ENCODE data around the gene ARSI. TPM values are rescaled to one million over a fixed set of nuclear protein-coding genes. Genes with fewer than 3 reads are reported as not detected.
A peak's percentile ranks its signal among the peaks of the same experiment; 100 is the strongest.

ARSI gene
- total and polyA plus RNA-seq, 2 donors (not counting 1 experiment from before 2014, with no cell fraction given) = 5.9 to 12.5 TPM

GRCh38 chr5:150304481-150305081, 1.9 kb upstream of the ARSI start:
- Histone ChIP-seq H3K9ac (ENCODE audit: insufficient read depth, low read length) (no peak overlapping the region), H3K27ac (ENCODE audit: insufficient read depth, low read length) (peak overlapping the region; percentile 52), H3K4me3 (replicated peaks in 1 of 4; ENCODE audit: control extremely low read depth in 1 of 4, insufficient read depth in 1 of 4, low read depth in 3 of 4, low read length in 4 of 4) (no peak overlapping the region), H3K27me3 (ENCODE audit: control insufficient read depth, insufficient read depth, low read length) (no peaks in the 10 kb centered on the region), H3K36me3 (ENCODE audit: control insufficient read depth, insufficient read depth, low read length) (no peaks in the 10 kb centered on the region), H3K4me1 (ENCODE audit: control insufficient read depth, extremely low read depth, insufficient read depth, low read length) (peaks cover 34% of the 10 kb centered on the region), H2AFZ (ENCODE audit: low read length) (no peak overlapping the region), H3K9me3 (ENCODE audit: control insufficient read depth, insufficient read depth, low read depth, low read length) (no peaks in the 10 kb centered on the region), H4K20me1 (ENCODE audit: control insufficient read depth, extremely low read depth, insufficient read depth, low read length) (no peaks in the 10 kb centered on the region), H3K79me2 (ENCODE audit: control insufficient read depth, insufficient read depth, low read length) (peaks cover 15% of the 10 kb centered on the region), H3K4me2 (ENCODE audit: extremely low read depth, insufficient read depth, low read length) (no peak overlapping the region)
- TF ChIP-seq CTCF (conservative IDR thresholded peaks at IDR 0.05 in 1 of 2, IDR thresholded peaks at IDR 0.05 in 1 of 2; ENCODE audit: low read depth in 1 of 2, low read length in 2 of 2) = no peak
- no peak for TF ChIP-seq EZH2 (IDR thresholded peaks at IDR 0.05; ENCODE audit: low read length, missing control alignments)
- no peak for DNase-seq (ENCODE audit: low read depth in 2 of 2)

- DNase-seq (ENCODE audit: low read depth in 2 of 2) = peak in 1 of 2 donors; percentile 93
- Histone ChIP-seq H3K27ac (ENCODE audit: insufficient read depth, low read length) (peak overlapping the region; percentile 52), H3K36me3 (ENCODE audit: control insufficient read depth, insufficient read depth, low read length) (no peaks in the 10 kb centered on the region), H3K4me3 (replicated peaks in 1 of 4; ENCODE audit: control extremely low read depth in 1 of 4, insufficient read depth in 1 of 4, low read depth in 3 of 4, low read length in 4 of 4) (no peak overlapping the region), H3K9me3 (ENCODE audit: control insufficient read depth, insufficient read depth, low read depth, low read length) (no peaks in the 10 kb centered on the region), H3K4me2 (ENCODE audit: extremely low read depth, insufficient read depth, low read length) (peak overlapping the region; percentile 7), H3K9ac (ENCODE audit: insufficient read depth, low read length) (no peak overlapping the region), H3K27me3 (ENCODE audit: control insufficient read depth, insufficient read depth, low read length) (no peaks in the 10 kb centered on the region), H2AFZ (ENCODE audit: low read length) (no peak overlapping the region), H3K79me2 (ENCODE audit: control insufficient read depth, insufficient read depth, low read length) (peaks cover 15% of the 10 kb centered on the region), H3K4me1 (ENCODE audit: control insufficient read depth, extremely low read depth, insufficient read depth, low read length) (peaks cover 34% of the 10 kb centered on the region), H4K20me1 (ENCODE audit: control insufficient read depth, extremely low read depth, insufficient read depth, low read length) (no peaks in the 10 kb centered on the region)
- TF ChIP-seq EZH2 (IDR thresholded peaks at IDR 0.05; ENCODE audit: low read length, missing control alignments) = no peak
- no peak for TF ChIP-seq CTCF (conservative IDR thresholded peaks at IDR 0.05 in 1 of 2, IDR thresholded peaks at IDR 0.05 in 1 of 2; ENCODE audit: low read depth in 1 of 2, low read length in 2 of 2)
These were observed 1.1 kb upstream of the ARSI start for GRCh38 chr5:150303660-150304386.

- H3K27me3 ChIP-seq (ENCODE audit: control insufficient read depth, insufficient read depth, low read length) = no peaks in the 10 kb centered on the region
- TF ChIP-seq CTCF (conservative IDR thresholded peaks at IDR 0.05 in 1 of 2, IDR thresholded peaks at IDR 0.05 in 1 of 2; ENCODE audit: low read depth in 1 of 2, low read length in 2 of 2) = no peak
- no peak for TF ChIP-seq EZH2 (IDR thresholded peaks at IDR 0.05; ENCODE audit: low read length, missing control alignments)
- H2AFZ ChIP-seq (ENCODE audit: low read length) = no peak overlapping the region
- no peaks in the 10 kb centered on the region for H4K20me1 ChIP-seq (ENCODE audit: control insufficient read depth, extremely low read depth, insufficient read depth, low read length)
- H3K4me1 ChIP-seq (ENCODE audit: control insufficient read depth, extremely low read depth, insufficient read depth, low read length) = peaks cover 41% of the 10 kb centered on the region
- peaks cover 17% of the 10 kb centered on the region for H3K79me2 ChIP-seq (ENCODE audit: control insufficient read depth, insufficient read depth, low read length)
- no peaks in the 10 kb centered on the region for H3K36me3 ChIP-seq (ENCODE audit: control insufficient read depth, insufficient read depth, low read length)
- H3K4me3 ChIP-seq (replicated peaks in 1 of 4; ENCODE audit: control extremely low read depth in 1 of 4, insufficient read depth in 1 of 4, low read depth in 3 of 4, low read length in 4 of 4) = peak overlapping the region in 2 of 4 experiments; percentile 44 to 56
- H3K4me2 ChIP-seq (ENCODE audit: extremely low read depth, insufficient read depth, low read length) = peak overlapping the region; percentile 69
- peak overlapping the region; percentile 8 for H3K27ac ChIP-seq (ENCODE audit: insufficient read depth, low read length)
- peak overlapping the region; percentile 65 for H3K9ac ChIP-seq (ENCODE audit: insufficient read depth, low read length)
- H3K9me3 ChIP-seq (ENCODE audit: control insufficient read depth, insufficient read depth, low read depth, low read length) = no peaks in the 10 kb centered on the region
- peak; percentile 83 to 85 for DNase-seq (ENCODE audit: low read depth in 2 of 2)
These were observed 438 bp upstream of the ARSI start for GRCh38 chr5:150303070-150303615.
